Keratinocyte (primary cell): ENCODE data around the gene HID1.

ENCODE experiments used
- EZH2 ChIP-seq: IDR thresholded peaks from one replicate; pipeline ENCODE4 v1.6.1; 2012; ENCODE audit warnings: inconsistent platforms, mild to moderate bottlenecking, low read length, moderate library complexity
- TF ChIP-seq, protein P1 (sequence below), 3 experiments: IDR thresholded peaks in 1 of 3; conservative IDR thresholded peaks in 1 of 3; optimal IDR thresholded peaks in 1 of 3; 2 replicates in 2 of 3; 3 replicates in 1 of 3; pipeline versions ENCODE3 to v1.5.1; 2011; ENCODE audit warnings: low read length in 3 of 3, mild to moderate bottlenecking in 3 of 3, moderate library complexity in 2 of 3, control low read depth in 1 of 3, inconsistent platforms in 1 of 3; ENCODE audit not compliant: insufficient read depth in 2 of 3; ENCODE audit errors: extremely low read depth in 1 of 3

DNA sequence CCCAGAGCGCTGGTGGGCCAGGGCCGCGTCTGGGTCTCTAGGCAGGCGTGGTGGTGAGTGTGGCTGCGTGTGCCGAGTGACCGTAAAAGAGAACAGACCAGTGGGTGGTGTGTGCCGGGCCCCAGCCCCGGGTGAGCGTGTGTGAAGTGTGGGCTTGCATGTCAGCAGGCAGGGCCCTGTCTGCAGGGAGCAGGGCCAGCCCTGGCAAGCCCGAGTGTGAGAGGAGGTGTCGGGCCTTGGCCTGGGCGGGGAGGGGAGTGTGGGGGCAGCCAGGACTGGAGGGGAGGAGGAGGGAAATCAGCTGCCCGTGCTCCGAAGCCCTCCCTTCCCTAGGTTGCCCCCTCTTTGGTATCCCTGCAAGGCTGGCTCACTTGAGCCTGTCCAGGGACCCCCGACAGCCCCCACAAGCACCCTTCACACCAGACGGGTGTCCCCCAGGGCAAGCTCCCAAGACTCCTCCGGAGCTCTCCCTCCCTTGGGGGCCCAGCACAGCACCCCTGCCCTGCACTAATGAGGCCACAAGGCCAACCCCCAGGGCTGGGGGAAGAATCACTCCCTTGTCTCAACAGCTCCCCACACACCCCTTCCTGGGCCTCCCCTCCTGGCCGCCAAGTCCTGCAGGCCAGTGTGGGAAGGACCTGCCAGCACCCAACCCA lies 51.4 kb downstream of the HID1 start:
- TF ChIP-seq, protein P1, sequence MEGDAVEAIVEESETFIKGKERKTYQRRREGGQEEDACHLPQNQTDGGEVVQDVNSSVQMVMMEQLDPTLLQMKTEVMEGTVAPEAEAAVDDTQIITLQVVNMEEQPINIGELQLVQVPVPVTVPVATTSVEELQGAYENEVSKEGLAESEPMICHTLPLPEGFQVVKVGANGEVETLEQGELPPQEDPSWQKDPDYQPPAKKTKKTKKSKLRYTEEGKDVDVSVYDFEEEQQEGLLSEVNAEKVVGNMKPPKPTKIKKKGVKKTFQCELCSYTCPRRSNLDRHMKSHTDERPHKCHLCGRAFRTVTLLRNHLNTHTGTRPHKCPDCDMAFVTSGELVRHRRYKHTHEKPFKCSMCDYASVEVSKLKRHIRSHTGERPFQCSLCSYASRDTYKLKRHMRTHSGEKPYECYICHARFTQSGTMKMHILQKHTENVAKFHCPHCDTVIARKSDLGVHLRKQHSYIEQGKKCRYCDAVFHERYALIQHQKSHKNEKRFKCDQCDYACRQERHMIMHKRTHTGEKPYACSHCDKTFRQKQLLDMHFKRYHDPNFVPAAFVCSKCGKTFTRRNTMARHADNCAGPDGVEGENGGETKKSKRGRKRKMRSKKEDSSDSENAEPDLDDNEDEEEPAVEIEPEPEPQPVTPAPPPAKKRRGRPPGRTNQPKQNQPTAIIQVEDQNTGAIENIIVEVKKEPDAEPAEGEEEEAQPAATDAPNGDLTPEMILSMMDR (optimal IDR thresholded peaks at IDR 0.05 in 1 of 3, IDR thresholded peaks at IDR 0.05 in 1 of 3, conservative IDR thresholded peaks at IDR 0.05 in 1 of 3; ENCODE audit: extremely low read depth in 1 of 3, insufficient read depth in 2 of 3, low read length in 3 of 3) = no peak
- no peak for TF ChIP-seq EZH2
